Measurements from ENCODE around the gene RBM5.

Gene RBM5

DNA sequence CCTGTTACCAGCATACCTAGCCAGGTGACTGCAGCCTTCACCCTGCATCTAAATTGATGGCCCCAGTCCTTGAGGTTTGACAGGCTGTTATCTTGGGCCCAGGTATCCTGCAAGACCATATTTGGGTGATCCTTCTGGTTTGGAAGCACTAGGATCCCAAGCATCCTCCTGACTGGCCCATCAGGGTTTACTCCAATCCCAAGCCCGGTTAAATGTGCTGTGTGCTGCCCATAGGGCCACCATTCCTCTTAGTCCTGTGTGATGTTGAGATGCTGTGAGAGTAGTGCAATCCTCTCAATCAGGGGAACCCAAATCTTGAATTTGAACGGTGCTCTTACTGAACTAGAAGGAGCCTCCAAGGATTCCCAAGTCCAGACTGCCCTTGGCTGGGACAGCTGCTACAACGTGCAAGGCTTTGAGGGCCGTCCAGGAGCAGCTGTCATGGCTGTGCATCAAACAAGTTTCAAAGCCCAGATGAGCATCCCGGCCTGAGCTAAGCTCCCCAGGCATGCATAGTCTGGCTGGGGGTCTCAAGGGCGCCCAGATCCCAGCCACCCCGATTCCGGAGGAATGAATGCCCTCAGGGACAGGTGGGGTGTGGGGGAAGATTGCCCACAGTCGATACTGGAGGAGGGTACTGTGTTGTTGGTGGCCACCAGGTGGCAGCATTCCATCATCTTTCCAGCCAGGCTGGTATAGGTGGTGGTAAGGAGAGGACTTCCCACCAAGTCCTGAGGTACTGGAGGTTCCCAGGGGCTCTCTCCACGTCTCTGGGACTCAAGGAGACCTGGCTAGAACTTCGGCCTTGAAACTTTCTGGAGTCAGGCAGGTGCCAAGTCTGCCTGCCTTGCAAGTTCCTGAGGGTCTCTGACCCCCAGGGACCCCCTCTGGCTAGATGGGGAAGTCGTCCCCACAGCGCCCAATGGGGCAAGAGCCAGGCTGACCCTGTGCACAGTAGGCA, 32.6 kb downstream of the RBM5 start:
- DNase-seq, result peak; percentile 63

DNA sequence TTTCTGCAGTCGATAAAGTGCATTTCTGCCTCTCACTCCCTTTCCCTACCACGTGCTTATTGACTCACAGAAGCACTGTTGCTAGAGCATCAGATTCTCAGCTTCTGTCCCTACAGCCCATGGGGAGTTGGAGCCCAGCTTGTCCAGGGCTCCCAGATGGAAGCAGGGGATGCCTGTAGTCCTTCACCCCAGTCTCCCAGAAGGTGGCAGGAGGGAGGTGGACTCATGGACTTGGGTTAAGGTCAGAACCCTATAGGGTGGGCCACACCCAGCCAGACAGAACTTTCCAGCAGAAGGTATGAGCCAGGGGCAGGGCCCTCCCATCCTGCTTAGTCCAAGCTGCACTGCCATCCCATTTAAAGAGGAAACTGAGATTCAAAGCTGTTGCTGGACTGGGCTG, 33.4 kb downstream of the RBM5 start:
- no peak for DNase-seq

DNA sequence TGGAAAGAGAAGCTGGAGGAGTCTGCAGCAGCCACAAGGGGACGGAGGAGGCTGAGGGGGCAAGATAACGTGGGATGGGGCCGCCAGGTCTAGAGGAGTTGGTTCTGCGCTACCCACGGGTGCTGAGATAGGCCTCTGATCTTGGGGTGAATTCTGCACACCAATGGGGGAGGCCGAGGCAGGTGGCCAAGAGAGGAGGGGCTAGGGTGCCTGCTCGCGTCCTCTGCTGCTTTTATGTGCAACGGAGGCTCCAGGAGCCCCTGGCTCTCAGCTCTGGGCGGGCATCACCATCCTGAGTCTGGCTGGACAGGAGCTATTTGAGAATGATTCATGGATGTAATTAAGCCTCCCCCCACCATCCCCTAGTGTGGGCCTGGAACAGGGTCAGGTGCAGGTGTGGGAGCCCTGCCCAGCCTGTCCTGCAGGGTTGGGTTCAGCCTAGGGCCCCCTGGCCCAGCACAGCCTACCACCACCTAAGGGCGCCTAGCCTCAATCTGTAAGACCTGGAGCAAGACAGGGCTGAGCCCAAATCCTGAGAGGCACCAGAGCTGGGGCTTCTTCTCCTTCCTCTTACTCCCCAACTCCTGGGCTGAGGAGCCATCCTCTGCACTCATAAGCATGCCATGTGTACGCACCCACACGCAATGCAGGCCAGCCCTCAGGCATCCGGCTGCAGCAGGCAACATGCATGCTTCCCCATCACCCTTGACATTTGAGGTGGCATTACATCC, 34.1 kb downstream of the RBM5 start:
- DNase-seq, result no peak

DNA sequence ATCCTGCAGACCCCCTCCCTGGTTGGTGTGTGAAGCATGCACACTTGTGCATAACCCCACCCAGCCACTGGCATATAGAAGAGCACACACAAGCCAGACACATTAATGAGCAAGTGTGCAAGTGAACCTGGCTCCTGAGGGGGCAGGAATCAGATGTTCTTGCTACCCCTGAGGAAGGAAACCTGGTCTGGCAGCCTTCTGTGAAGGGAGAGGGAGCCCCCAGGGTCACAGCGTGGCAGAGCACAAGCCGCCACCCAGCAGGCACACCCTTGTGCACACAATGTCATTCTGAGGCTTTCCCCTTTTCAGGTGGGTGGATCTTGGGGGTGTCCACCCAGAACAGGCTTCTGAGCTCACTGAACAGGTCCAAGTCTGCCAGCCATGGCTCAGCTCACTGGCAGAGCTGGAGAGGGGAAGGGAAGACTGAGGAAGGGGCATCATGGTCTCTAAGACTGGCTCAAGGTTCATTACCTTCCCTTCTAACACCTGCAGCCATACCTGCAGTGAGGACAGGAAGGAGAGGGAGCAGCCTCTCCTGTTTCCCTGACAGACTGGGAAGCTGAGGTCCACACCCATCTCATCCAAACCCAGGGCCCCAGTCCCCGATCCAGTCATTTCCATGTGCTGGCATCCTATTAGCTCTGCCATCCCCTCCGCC, 34.8 kb downstream of the RBM5 start:
- DNase-seq, result no peak

DNA sequence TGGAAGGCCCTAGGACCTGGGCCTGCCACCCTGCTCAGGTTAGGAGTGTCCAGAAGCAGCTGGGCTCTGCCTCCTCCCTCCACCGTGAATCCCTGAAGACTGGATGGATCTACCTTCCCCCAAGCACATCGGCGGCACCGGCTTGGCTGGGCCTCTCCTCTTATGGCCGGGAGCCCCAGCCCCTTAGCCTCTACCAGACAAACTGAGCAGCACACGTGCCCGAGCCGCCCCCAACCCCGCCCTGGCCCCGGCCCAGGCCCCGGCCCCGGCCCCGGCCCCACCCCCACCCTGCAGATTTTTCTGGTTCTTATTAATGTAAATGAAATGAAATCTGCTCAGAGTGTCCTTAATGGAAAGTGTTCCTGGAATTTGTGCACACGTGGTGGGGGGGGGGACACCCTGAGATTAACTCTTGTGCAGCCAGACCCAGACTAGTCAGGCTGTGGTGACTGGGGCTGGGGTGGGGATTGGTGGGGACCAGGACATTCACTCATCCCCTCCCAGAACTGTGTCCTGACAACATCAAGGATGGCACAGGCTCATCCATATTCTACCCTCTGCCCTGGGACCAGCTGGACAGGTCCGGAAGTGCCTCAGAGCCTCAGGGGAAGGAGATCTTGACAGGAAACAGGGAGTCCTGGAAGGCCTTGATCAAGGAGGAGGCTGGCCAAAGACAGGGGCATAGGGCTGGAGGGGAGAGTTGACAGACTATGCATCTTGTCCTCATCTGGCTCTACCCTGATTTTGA, 35.5 kb downstream of the RBM5 start:
- no peak for DNase-seq

DNA sequence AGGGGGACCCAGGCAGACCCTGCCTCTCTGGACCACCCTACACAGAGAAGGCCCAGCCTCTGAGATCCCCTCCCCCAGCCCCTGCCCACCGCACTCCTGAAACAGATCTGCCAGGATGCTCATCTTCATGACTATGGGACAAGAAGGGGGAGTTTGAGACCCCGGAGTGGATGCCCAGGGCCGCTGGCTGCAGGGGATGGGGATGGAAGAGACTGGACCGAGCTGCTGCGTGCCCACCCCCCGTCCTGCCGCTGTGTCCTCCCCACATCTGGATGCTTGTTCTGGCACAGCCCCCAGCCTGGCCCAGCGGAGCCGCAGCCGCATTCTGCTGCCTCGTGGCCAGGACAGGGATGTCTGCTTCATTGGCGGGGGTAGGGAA, 36.1 kb downstream of the RBM5 start:
- DNase-seq, result no peak

DNA sequence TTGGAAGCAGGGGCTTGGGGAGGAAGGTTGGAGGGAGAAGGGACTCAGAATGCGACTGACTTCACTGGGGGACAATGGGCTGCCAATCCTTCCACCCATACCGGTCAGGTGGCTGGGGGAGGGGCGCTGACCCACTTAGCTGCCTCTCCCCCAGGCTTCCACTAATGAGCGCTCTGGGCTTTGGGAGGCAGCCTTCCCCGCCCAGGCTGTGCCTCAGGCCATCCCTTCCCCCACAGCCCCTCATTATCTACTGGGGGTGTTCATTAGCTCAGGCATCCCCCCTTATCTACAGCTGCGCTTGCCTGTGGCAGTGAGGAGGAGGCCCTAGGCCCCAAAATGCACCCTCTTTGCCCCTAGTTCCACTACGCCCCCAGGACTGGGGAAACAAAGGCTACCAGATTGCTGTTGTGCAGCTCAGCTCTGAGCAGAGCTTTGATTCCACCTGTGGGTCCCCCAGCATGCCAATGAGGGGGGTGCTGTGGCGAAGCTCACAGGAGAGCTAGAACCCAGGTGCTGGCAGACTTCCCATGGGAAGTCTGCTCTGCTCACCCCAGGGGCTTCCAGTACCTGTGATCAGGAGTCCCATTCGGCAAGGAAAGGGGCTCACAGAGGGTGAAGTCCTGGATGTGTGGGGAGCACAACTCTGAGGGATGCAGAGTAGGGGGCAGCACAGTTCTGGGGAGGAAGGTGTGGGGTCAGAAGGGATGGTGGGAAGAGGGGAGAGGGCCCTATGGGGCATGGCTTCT, 37.0 kb downstream of the RBM5 start:
- no peak for DNase-seq

DNA sequence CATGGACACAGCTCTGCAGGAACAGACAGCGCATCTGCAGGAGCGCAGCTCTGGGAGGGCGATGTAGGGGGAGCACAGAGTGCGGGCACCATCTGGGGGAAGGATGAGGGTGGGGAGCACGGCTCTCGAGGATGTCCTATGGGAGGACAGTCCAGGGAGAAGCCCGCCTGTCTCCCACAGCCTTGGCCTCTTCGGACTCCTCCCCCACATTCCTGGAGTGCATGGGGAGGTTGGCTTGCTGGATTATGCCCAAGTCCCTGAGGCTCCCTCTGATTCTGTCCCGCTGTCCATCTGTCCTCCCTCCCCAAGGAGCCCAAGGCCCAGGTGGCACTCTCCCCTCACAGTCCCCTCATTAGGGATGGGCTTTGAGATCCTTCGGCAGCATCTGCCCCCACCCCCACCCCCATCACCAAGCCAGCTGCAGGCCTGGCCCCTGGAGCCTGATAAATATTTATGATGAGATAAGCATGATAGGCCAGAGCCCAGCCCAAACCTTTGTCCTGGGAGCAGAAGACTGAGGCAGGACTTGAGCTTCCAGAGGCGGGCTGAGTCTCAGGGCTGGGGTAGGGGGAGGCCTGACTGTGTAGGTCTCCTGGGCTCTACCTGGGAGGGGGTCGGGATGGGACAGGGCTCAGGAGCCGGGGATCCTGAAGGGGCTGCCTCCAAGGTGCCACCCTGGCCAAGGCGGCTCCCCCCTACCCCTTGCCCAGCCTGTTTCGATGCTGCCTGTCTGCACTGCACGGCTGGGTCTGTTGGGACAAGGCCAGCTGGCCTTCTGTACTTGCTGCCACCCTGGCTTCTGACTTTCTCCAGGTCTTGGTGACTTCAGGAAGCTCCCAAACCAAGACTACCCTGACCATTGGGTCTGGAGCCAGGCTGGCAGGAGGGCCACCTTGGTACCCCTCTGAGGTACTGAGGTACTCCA, 37.8 kb downstream of the RBM5 start:
- DNase-seq, result no peak

DNA sequence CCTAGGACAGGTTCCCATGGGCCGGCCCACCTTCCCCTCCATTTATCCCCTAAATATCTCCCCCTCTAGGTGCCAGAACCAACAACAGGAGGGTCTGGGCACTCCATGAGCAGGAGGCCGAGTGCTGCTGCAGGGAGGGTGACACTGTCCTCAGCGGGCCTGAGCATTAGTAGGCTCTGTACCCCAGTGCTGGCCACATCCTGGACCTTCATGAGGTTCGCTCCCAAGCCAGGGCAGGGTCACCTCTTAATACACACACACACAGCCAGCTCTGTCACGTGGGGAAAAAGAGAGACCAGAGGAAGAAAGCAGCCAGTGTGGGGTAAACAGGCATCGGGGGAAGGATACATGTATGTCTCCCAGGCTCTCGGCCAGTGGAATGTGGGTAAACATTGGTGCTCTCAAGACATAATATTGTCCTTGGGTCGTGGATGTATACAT, 38.6 kb downstream of the RBM5 start:
- DNase-seq, result no peak

DNA sequence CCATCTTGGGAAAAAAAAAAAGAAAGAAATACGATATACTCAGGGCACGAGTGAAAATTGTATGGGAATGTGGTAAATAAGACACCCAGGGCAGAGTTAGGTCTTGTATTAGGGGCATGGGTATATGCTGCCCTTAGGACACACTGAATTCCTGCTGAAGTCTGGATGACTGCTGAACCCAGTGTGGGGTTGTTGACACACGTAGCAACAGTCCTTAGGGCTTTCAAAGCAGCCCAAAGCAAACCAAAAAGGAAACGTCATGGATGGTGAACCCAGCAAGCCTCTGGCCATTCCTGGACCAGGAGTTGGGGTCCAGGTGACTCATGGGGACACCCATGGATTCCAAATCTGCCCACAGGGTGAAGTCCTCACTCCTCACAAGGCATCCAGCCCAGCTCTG, 39.3 kb downstream of the RBM5 start:
- DNase-seq, result no peak

DNA sequence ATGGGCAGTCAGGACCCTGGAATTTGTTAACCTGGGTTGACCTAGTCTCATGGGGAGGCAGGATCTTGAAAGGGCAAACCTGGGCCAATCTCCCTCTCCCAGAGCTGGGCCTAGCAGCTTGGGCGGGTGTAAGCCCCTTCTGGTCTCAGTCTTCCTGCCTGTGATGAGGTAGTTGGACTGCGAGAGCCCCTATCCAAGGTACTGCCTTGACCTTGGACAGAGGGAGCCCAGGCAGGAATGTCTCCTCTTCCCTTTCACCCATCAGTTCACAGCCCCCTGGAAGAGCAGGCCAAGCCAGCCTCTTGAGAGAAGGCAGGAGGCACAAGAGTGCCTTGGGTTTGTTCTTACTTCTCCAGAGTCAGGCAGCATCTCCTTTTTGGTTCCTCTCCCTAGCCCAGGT, 41.7 kb downstream of the RBM5 start:
- DNase-seq, result no peak

DNA sequence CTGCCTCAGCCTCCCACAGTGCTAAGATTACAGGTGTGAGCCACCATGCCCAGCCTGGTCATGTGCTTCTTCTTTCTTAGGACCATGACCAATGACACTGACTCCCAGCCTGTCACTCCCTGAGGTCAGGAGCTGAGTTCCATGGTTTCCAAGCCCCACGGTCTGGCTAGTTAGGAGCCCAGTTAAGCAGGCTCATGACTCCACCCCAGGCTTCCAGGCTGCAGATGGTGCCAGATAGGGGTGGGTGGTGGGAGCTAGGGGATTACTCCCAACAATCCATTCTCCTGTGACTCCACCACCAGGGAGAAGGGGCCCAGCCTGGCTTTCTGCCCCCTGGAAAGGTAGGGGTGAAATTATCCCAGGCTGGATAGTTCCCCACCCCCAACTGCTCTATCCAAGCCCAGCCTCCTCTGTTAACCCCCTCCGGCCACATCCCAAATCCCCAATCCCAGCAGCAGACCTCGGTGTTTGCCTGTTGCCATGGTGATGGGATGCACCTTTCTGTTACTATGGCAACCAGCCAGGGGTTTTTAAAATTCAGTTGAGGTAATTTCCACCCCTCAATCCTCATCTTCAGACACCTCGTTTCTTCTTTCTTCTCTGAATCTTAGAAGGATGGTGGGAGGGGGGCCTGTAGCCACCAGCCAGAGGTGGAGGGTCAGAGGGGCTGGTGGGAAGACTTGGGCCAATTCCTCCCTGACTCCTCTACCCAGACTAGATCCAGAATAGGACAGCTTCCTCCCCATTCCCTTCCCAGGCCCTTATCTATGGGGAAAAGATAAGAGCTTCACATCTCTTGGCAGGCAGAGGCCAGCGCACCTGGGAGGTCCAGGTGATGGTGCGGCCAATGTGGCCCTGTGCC, 43.9 kb downstream of the RBM5 start:
- DNase-seq, result no peak

DNA sequence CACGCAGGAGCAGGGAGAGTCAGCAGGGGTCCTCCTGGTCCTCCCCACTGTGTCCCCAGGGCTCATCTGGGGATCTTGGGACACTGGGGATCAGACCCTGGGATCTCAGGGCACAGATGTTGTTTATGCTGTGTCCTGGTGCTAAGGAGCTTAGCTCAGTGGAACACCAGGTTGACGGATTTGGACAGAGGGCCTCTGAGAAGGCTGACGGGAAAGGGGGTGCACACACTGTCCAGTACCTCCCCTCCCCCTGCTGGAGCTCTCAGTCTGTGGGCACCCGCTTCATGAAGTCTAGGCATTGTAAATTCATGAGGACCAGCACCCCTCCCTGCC, 44.5 kb downstream of the RBM5 start:
- no peak for DNase-seq

DNA sequence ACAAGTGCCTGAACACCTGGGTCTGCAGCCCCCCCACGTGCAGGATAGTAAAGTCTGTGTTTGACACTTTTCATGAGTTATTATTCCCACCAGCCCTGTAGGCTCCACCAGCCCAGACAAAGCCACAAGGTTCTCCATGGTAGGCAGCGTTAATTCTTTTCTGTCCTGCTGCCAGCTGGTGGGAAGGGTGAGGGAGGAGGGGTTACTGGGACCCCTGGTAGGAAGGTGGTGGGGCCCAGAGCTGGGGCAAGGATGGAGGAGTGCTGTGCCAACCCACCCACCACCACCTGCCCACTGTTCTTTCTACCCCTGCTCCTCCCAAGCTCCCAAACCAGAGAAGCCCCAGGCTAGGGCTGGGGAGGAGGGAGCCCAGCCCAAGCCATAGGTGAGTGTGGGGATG, 45.6 kb downstream of the RBM5 start:
- no peak for DNase-seq

DNA sequence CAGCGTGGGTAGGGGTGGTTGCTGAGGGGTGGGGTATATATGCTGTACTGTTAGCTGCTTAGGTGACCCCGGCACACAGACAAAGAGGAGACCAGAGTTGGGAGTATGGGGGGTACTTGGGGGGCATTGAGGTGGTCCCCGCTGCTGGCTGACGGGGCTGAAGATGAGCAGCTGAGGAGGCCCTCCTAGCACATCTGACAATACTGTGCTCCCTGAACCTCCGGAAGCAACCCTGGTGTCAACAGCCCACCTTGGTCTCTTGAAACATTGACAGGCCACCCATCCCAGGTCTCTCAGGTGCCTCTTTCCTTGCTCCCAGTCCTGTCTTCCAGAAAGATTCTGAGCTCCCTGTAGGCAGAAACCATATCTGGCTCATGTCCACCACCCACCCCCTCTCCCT, 47.2 kb downstream of the RBM5 start:
- no peak for DNase-seq

DNA sequence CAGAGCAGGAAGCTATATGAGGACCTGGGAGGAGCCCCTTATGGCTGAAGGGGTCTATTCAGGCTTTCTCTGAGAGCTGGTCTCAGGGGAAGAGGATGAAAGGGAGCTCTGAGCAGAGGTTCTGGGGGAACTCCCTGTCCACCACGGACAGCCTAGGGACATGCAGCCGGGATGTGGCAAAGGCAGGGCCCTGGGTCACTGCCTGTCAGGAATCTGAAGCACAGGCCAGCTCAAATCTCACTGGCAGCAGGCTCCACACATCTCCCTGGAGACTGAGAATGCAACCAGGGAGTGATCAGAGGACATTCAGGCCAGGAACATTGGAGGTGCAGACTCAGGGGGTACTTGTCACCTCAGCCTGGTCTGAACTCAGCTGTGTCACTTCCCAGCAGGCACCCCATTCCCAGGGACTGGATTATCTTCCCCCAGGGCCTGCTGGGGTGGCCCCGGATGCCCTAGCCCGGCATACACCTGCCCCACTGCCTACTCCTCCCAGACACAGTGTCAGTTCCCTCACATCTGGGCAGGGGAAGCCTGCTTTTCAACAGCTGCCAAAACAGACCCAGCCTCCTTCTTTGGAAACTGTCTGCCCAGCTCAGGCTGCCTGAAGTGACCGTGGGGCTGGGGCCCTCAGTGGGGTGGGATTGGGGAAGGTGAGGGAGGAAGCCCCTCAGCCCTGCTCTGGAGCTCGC, 48.1 kb downstream of the RBM5 start:
- no peak for DNase-seq

DNA sequence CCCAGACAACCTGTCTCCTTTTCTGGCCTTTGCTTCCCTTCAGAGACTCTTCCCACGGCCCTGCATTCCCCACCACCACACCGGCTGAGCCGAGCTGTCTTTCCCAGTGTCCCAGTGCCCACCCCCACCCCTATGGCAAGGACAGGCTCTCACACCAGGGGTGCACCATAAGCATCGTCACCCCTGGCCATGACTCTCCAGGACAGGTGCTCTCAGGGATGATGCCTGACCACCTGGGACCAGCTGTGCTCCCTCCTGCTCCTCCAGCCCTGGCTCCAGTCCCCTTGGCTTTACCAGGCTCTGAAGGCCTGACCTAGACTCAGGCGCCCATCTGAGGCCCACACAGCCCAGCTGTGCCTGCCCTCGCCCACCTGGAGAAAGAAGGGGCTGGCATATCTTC, 48.8 kb downstream of the RBM5 start:
- no peak for DNase-seq

DNA sequence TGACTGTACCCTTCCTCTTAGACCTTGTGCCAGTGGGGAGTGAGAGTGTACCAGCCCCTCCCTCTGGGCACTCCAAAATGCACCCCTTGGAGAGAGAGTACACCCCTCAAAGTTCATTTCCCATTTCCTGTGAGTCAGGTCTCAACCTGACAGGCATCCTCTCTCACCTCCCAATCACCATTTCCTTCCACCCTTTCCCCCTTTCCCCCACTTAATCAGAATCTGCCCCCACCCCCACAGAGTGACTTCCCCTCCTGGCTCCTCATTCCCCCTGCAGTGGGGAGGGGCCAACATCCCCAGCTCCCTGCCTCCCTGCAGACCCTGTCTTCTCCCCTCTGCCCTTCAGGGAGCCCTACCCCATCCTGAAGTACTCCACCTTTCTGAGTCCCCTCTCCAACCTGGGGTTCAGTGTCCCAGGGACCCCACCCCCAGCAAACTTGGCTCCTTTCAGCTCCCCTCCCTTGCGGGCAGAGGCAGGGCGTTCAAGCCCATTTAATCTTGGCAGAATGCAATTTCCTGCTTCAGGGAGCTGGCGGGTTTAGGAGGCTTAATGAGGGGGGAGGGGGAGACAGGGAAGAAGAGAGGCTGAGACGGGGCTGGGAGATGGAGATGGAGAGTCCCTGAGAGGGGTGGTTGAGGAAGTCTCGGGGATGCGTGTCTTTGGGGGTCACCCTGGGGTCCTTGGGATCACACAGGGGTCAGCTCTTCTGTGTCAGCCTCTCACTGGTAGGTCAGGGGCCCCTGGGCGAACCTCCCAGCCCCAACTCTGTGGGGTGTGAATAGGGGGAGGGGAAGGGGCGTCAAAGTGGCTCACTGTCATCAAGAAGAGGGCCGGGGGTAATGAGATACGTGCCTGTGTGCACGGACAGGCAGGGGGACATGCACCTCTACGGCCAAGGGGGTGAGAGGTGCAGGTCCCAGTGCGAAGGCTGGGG, 49.8 kb downstream of the RBM5 start:
- no peak for DNase-seq

Data from inflammatory macrophage treated with lipopolysaccharide for 4 hours (primary cell).